B cell (primary cell): ENCODE measurements around the gene MYCBPAP. TPM values are rescaled to one million over a fixed set of nuclear protein-coding genes. Genes with fewer than 3 reads are reported as not detected.

ENCODE experiments used
- ATAC-seq: fragments of 200-7000 bp; cut with Tn5 transposase; one replicate; pipeline ENCODE4 v1.10.0; 2021; ENCODE audit warnings: low read depth, mild to moderate bottlenecking, moderate number of reproducible peaks, moderate library complexity
- CTCF ChIA-PET: fragments of 350-600 bp; sonication (Branson Sonifier 250); formaldehyde crosslinking; loops from one replicate; lab custom pipeline; 2021; ENCODE audit warnings: antibody characterized with exemption, inconsistent platforms; lab: Charles Lee
- POLR2A ChIA-PET: fragments of 350-600 bp; sonication (Branson Sonifier 250); formaldehyde crosslinking; loops from one replicate; lab custom pipeline; 2021; ENCODE audit warnings: antibody characterized with exemption; lab: Charles Lee
- DNase-seq: peaks from one replicate; pipeline ENCODE4 v3.0.0; 2013
- H2AFZ ChIP-seq: 2 replicates; pipeline ENCODE4 v1.6.1; 2012; ENCODE audit warnings: mild to moderate bottlenecking, low read depth, low read length; ENCODE audit not compliant: insufficient read depth, poor library complexity, severe bottlenecking
- H3K27ac ChIP-seq, 2 donors: 1 replicate in 1 of 2; 2 replicates in 1 of 2; pipeline ENCODE4 v1.5.1; 2012 to 2013; ENCODE audit warnings: low read length in 2 of 2, mild to moderate bottlenecking in 2 of 2, moderate library complexity in 1 of 2
- H3K27me3 ChIP-seq, 4 experiments: fragments of 200-600 bp in 1 of 4; sonication (generic) in 1 of 4; replicated peaks in 1 of 4; 1 replicate in 2 of 4; 2 replicates in 2 of 4; pipeline versions ENCODE4 v1.6.1 to v1.7.0; 2013 to 2016; ENCODE audit warnings: low read length in 3 of 4, mild to moderate bottlenecking in 2 of 4, mixed read lengths in 1 of 4, moderate library complexity in 1 of 4; ENCODE audit not compliant: insufficient read depth in 4 of 4, control insufficient read depth in 3 of 4; ENCODE audit errors: control extremely low read depth in 1 of 4
- H3K36me3 ChIP-seq, 2 experiments: replicated peaks in 1 of 2; 1 replicate in 1 of 2; 2 replicates in 1 of 2; pipeline versions ENCODE4 v1.6.1 to v1.7.1; 2013; ENCODE audit warnings: low read length in 1 of 2; ENCODE audit not compliant: insufficient read depth in 2 of 2, control insufficient read depth in 1 of 2; ENCODE audit errors: control extremely low read depth in 1 of 2, extremely low read depth in 1 of 2
- H3K4me1 ChIP-seq, 2 donors: fragments of 200-600 bp in 1 of 2; sonication (generic) in 1 of 2; 1 replicate in 1 of 2; 2 replicates in 1 of 2; pipeline versions ENCODE4 v1.5.1 to v1.6.1; 2013 to 2017; ENCODE audit warnings: low read length in 2 of 2; ENCODE audit not compliant: control insufficient read depth in 2 of 2, insufficient read depth in 2 of 2
- H3K4me2 ChIP-seq: replicated peaks from 2 replicates; pipeline ENCODE3; 2012; ENCODE audit warnings: mild to moderate bottlenecking, low read depth, low read length; ENCODE audit not compliant: poor library complexity, severe bottlenecking
- H3K4me3 ChIP-seq, 5 experiments: fragments of 200-600 bp in 1 of 5; sonication (generic) in 1 of 5; 1 replicate in 3 of 5; 2 replicates in 2 of 5; pipeline versions ENCODE4 v1.5.1 to v1.7.0; 2011 to 2016; ENCODE audit warnings: low read length in 4 of 5, mild to moderate bottlenecking in 4 of 5, low read depth in 2 of 5, control low read depth in 1 of 5, moderate library complexity in 1 of 5; ENCODE audit not compliant: insufficient read depth in 1 of 5; ENCODE audit errors: control extremely low read depth in 1 of 5, extremely low read depth in 1 of 5
- H3K79me2 ChIP-seq: fragments of 200-600 bp; sonication (generic); one replicate; pipeline ENCODE4 v1.6.0; 2016; ENCODE audit warnings: low read length; ENCODE audit not compliant: control insufficient read depth, insufficient read depth
- H3K9ac ChIP-seq: fragments of 200-600 bp; sonication (generic); 2 replicates; pipeline ENCODE4 v1.6.1; 2017; ENCODE audit warnings: mild to moderate bottlenecking, low read length, moderate library complexity
- H3K9me3 ChIP-seq, 3 donors: one replicate each; pipeline versions ENCODE4 v1.6.1 to v1.7.1; 2013; ENCODE audit warnings: low read length in 2 of 3; ENCODE audit not compliant: control insufficient read depth in 2 of 3, insufficient read depth in 1 of 3; ENCODE audit errors: control extremely low read depth in 1 of 3
- H4K20me1 ChIP-seq: 2 replicates; pipeline ENCODE4 v1.6.0; 2012; ENCODE audit warnings: mild to moderate bottlenecking, low read length; ENCODE audit not compliant: insufficient read depth, control insufficient read depth, poor library complexity, severe bottlenecking
- H3K27ac Mint-ChIP-seq: one replicate; pipeline ENCODE4 v1.8.0; 2021; ENCODE audit warnings: mixed read lengths
- H3K27me3 Mint-ChIP-seq: one replicate; pipeline ENCODE4 v1.8.0; 2021; ENCODE audit warnings: mixed read lengths
- H3K4me1 Mint-ChIP-seq: one replicate; pipeline ENCODE4 v1.8.0; 2021; ENCODE audit warnings: mixed read lengths
- H3K4me3 Mint-ChIP-seq: one replicate; pipeline ENCODE4 v1.8.0; 2021; ENCODE audit warnings: mixed read lengths
- H3K9me3 Mint-ChIP-seq: one replicate; pipeline ENCODE4 v1.8.0; 2022; ENCODE audit warnings: mixed read lengths; ENCODE audit not compliant: insufficient read depth
- CTCF ChIP-seq: fragments of 200-600 bp; IDR thresholded peaks from one replicate; pipeline ENCODE4 v1.8.0; 2022; ENCODE audit warnings: antibody characterized with exemption, mild to moderate bottlenecking
- EZH2 ChIP-seq: IDR thresholded peaks from 2 replicates; pipeline ENCODE4 v1.6.1; 2012; ENCODE audit warnings: borderline replicate concordance, low read depth, mild to moderate bottlenecking, moderate library complexity, low read length; ENCODE audit not compliant: insufficient read depth, poor library complexity, severe bottlenecking
- whole genome bisulfite sequencing: methylation state at CpG from one replicate; pipeline ENCODE4 v1.1.5; 2013; ENCODE audit warnings: missing lambda C conversion rate; ENCODE audit not compliant: insufficient coverage; 5-methylcytosine and 5-hydroxymethylcytosine counted together
- intact Hi-C: fragments of 100-400 bp; cut with micrococcal nuclease; formaldehyde crosslinking; loops from one replicate; pipeline ENCODE4 v1.10.0; 2022
- polyA plus RNA-seq: library from polyadenylated mRNA; depleted of rRNA; stranded (reverse); fragments of >200 nt; gene quantifications from 2 replicates; pipeline ENCODE4 v1.2.3, GENCODE V29; 2012
- total RNA-seq, 2 donors: library from RNA; stranded (reverse); fragments of 120-200 nt in 1 of 2; gene quantifications; 1 replicate in 1 of 2; 2 replicates in 1 of 2; pipeline versions ENCODE4 v1.2.3 to v1.2.4, GENCODE V29; 2013 to 2022

MYCBPAP gene
- total and polyA plus RNA-seq, 2 donors (not counting 1 experiment from before 2014, with no cell fraction given), result 1.9 to 5.1 TPM

- Histone ChIP-seq H3K4me3 (peak overlapping the region in 4 of 5 experiments; percentile 20 to 62 (median 52)), H3K27me3 (peaks cover 0 to 11% (median 5%) of the 10 kb centered on the region in 4 experiments), H2AFZ (peak overlapping the region; percentile 87), H3K36me3 (peaks cover 0 to 3% of the 10 kb centered on the region in 2 experiments), H3K4me2 (peak overlapping the region; percentile 94), H3K27ac (no peak overlapping the region), H3K9me3 (no peaks in the 10 kb centered on the region), H4K20me1 (no peaks in the 10 kb centered on the region), H3K4me1 (peaks cover 14 to 22% of the 10 kb centered on the region in 2 donors), H3K9ac (peak overlapping the region; percentile 68), H3K79me2 (no peaks in the 10 kb centered on the region)
- peaks cover 7% of the 10 kb centered on the region for H3K27me3 Mint-ChIP-seq
- peaks cover 20% of the 10 kb centered on the region for H3K4me1 Mint-ChIP-seq
- H3K9me3 Mint-ChIP-seq, result no peaks in the 10 kb centered on the region
- TF ChIP-seq CTCF, result no peak
- TF ChIP-seq EZH2, result no peak
- no peak overlapping the region for H3K27ac Mint-ChIP-seq
- CTCF ChIA-PET, result interaction anchor here (0.6 to 4.8 kb wide), 8 partner anchors 10 to 723 kb away, joined by 3 to 45 read pairs (median 4); partner anchors contain the start of gene CACNA1G
- POLR2A ChIA-PET, result interaction anchor here (0.5 to 1.0 kb wide), 2 partner anchors 171 to 320 kb away, joined by 3 to 8 read pairs; no protein-coding TSS in a partner anchor
- 33% methylated on average over 3 of the region's 4 CpGs for WGBS
- ATAC-seq (no peak), DNase-seq (no peak)
- peak overlapping the region; percentile 84 for H3K4me3 Mint-ChIP-seq
- intact Hi-C loops, result loop anchor here (1.0 to 5.0 kb wide), 4 partner anchors 14 to 621 kb away; partner anchors contain the start of genes CACNA1G and NME2
These were observed 38.4 kb downstream of the MYCBPAP start for GRCh38 chr17:50546701-50547034.
